Sigmoid colon (tissue), 3 donors: Measurements from ENCODE around the gene TSEN34.

Source experiments
- CTCF ChIP-seq, 4 experiments: fragments of 450-650 bp in 3 of 4; fragments of 200-600 bp in 1 of 4; IDR thresholded peaks; one replicate each; pipeline ENCODE4 v1.5.1; 2016 to 2019; ENCODE audit warnings: antibody characterized with exemption in 4 of 4, mild to moderate bottlenecking in 3 of 4, moderate library complexity in 2 of 4
- POLR2A ChIP-seq, 2 donors: fragments of 450-650 bp; IDR thresholded peaks; one replicate each; pipeline ENCODE4 v1.6.1; 2016; ENCODE audit warnings: antibody characterized with exemption in 2 of 2, mild to moderate bottlenecking in 2 of 2, moderate library complexity in 2 of 2

- peak in 1 of 4 experiments; percentile 54 for TF ChIP-seq CTCF (IDR thresholded peaks at IDR 0.05)
- TF ChIP-seq POLR2A (IDR thresholded peaks at IDR 0.05): peak in 1 of 2 donors; percentile 53
Observed at GRCh38 chr19:54172471-54173358, 18.4 kb upstream of the TSEN34 start, which contains the start of gene TMC4.
